Endometrium (tissue), 2 donors: ENCODE results near the gene SRD5A2.
"Not testable (repeated sequence)": the region's sequence is repeated elsewhere in the genome, so short reads cannot be mapped to it uniquely, and the experiment has no call there.

Source experiments
- FAIRE-seq: peaks from 2 replicates; lab custom pipeline; 2012; peaks lifted over from hg19 to GRCh38; lab: Jason Lieb, UNC
- donor health status: control.
- donor health status: control.

The SRD5A2 gene

GRCh38 chr2:31533036-31533435 lies 47.7 kb downstream of the SRD5A2 start:
- no peak for FAIRE-seq

DNA sequence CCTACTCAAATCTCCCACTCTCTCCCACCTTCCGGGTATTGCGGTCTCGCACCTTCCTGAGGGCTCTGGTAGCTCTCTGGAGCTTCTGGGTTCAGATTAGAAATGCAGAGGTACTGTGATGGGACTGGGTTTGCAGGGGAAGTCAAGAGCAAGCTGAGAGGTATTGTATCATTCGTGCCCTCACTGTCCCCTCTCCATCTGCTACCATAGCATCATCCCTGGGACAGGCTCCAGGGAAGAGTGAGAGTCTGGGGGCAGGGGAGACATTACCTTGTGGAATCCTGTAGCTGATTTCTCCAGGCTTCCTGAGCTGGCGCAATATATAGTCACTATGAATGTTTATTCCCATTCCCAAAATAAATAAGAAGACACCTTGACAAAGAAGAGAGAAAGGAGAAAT lies 49.6 kb downstream of the SRD5A2 start:
- FAIRE-seq, result no peak

DNA sequence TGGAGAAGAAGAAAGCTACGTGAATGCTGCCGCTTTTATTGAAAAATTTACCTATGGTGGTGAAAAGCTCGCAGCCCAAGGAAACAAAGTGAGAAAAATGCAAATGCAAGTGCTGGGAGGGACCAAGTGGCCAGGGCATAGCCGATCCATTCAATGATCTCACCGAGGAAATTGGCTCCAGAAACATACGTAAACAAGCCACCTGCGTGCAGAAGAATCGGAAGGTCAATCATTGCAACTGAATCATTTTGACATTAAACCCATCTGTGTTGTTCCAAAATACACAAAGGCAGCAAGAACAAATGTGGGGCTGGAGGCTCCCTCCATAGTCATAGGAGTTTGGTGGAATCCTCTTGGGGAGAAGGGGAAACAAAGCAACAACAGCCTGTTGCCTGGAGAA lies 51.5 kb downstream of the SRD5A2 start:
- no peak for FAIRE-seq

- FAIRE-seq, result no peak
These were observed 51.9 kb downstream of the SRD5A2 start for GRCh38 chr2:31528823-31529222.

DNA sequence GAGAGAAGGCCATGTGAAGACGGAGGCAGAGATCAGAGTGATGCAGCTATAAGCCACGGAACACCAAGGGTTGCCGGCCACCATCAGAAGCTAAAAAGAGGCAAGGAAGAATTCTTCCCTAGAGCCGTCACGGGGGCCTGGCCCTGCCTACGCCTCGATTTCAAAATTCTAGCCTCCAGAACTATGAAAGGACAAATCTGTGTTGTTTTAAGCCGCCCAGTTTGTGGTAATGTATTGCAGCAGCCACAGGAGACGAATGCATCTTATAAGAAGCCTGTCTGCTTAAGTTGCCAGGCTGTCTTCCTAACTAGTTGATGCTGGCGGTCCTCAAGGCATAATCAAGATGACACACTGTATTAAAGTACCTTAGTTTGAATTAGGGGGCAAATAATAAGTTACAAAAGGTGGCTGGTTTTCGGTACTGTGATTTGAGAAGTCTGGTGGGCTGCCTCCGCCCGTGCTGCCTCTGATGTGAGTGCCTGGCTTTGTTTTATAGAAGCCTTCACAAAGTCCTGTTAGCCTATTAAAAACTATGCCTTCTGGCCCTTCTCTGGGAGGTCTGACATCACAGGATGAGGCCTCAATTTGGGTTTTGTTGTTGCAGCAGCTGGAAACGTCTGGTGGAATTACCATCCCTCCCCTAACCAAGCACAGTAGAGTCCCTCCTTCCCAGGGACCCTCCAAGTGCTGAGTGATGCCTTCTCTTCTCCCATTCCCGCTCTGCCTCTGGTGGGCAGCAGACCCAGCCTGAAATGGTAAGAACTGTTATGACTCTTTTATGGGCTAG lies 53.6 kb downstream of the SRD5A2 start:
- FAIRE-seq, result no peak

- FAIRE-seq, result no peak
These were observed 54.9 kb downstream of the SRD5A2 start for GRCh38 chr2:31525876-31526275.

DNA sequence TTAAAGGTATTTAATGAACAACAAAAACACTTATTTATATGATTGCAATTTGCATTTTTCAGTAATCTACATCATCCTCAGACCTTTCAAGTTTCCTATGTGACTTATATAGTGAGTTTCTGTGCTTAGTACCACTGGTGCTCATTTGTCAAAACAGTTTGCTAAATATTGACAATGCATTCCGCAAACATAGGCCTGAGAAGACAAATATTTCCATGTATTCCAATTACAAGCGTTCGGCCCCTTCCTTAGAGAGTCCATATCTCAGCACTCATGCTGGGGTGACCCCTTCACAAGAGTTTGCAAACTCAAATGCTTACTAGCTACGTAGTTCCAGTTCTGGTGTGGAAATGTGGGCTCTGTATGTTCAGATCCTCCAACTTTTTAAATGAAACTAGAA lies 56.1 kb downstream of the SRD5A2 start:
- FAIRE-seq, result no peak

- FAIRE-seq, result no peak
These were observed 56.8 kb downstream of the SRD5A2 start for GRCh38 chr2:31523871-31524492.

GRCh38 chr2:31522786-31523185 lies 58.0 kb downstream of the SRD5A2 start:
- no peak for FAIRE-seq

DNA sequence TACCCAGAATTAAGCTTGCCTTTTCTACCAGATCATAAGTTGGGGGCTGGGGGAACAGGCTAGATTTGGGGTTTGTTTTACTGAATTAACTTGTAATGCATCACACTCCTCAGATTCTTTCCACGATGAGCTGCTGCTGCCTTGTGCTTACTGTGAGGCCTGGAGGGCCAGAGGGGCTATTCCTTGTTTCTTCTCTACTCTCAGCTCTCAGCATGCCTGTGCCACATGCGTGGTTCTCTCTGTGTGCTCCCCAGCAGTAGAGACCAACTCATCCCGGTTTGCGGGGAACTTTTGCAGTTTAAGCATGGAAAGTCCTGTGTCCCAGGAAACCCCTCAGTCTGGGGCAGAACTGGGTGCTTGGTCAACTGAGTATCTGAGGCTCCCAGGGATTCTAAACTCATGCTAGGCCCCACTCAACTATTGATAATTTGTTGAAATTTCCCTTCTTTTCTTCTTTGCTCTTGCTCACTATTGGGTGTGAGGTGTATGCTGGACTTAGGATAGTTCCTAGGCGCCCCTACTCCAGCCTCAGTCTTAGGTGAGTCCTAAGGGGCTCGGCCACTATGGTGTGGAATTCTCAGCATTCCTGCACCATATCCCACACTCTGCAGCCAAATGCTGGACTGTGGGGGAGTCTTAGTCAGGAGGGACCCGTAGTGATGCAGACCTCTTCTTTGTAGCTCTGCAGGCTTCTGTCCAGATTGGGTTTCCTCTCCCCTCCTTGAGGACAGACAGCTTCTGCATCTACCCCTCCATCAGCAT lies 63.1 kb downstream of the SRD5A2 start:
- no peak for FAIRE-seq

DNA sequence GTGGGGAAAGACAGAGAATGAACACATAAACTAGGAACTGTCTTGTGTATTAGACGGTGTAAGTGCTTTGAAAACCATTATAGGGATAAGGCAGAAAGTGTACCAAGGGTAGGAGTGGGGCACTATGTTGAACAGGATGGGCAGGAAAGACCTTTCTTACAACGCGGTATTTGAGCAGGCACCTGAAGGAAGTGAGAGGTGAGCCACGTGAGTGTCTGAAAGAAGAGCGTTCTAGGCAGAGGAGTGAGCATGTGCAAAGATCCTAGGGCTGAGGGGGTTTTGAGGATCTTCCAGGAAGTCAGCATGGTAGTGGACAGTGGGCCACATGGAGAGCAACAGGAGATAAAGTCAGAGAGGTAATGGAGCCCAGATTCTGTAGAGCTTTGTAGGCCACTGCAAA lies 65.2 kb downstream of the SRD5A2 start:
- FAIRE-seq, result no peak

DNA sequence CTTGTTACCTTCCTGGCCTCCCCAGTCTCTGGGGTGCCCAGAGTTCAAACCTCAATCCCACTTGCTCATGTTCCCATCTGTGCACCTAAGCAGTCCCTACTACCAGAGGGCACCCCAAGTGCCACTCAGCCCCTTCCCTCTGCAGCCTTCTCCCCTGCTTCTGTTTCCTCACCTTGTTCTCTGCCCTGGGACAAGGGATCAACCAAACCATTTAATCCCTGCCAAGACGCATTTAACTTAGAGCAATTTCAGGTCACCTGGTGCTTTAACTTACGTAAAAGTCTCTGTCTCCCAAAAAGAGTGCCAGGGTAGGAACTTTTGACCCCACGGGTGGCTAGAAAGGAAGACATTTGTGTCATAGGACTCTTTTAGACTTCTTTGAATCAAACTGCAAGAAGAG lies 67.2 kb downstream of the SRD5A2 start:
- no peak for FAIRE-seq

- no peak for FAIRE-seq
These were observed 69.4 kb downstream of the SRD5A2 start for GRCh38 chr2:31511376-31511775.

DNA sequence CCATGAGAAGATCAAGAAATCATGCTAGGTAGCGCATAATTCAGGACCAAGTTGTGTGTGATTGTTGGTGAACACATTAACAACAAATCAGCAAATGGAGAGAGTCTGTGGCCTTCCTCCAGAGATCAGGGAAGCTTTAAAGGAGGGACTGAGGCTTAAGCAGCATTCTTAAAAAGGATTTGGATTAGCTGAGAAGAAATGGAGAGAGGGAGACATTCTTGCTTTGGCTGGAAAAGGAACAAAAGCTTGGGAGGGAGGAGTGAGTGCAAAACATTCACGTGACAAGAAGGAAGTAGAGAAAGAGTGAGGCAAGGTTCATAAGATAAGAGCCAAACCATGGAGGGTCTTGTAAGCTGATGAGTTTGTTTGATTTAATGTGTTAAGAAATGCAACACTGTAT lies 75.6 kb downstream of the SRD5A2 start:
- FAIRE-seq, result no peak

GRCh38 chr2:31504311-31504710 lies 76.4 kb downstream of the SRD5A2 start:
- no peak for FAIRE-seq

DNA sequence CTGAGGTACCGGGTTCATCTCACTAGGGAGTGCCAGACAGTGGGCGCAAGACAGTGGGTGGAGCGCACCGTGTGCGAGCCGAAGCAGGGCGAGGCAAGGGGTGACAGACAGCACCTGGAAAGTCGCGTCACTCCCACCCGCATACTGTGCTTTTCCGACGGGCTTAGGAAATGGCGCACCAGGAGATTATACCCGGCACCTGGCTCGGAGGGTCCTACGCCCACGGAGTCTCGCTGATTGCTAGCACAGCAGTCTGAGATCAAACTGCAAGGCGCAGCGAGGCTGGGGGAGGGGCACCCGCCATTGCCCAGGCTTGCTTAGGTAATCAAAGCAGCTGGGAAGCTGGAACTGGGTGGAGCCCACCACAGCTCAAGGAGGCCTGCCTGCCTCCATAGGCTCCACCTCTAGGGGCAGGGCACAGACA lies 84.3 kb downstream of the SRD5A2 start:
- not testable (repeated sequence) for FAIRE-seq

- not testable (repeated sequence) for FAIRE-seq
These were observed 91.4 kb downstream of the SRD5A2 start for GRCh38 chr2:31489339-31489738.

GRCh38 chr2:31483246-31483645 lies 97.5 kb downstream of the SRD5A2 start:
- FAIRE-seq, result no peak

DNA sequence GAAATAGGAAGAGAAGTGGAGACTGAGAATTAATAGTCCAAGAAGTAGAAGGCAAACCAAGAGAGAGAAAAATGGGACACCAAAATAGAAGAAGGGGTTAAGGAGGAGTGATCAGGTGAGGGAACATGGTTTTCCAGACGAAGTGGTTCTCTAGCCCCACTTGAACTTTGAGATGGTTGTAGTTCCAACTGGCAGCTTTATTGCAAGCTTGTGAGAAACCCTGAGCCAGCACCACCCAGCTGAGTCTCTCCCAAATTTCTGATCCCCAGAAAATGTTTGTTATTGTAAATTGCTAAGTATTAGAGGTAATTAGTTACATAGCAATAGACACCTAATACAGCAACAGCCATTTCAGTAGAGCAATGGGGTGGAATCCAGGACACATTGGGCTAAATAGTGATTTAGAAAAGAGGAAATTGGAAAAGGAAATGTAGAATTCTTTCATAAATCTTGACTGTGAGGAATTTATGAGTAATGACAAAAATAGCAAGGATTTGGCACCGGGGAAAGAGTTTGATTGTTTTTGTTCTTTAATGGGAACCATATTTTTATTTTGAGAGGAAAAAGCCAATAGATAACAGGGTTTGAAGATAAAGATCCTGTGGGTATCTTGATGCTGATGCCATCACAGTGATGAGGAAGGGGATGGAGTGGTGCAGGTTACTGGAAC lies 104.1 kb downstream of the SRD5A2 start:
- FAIRE-seq, result no peak

DNA sequence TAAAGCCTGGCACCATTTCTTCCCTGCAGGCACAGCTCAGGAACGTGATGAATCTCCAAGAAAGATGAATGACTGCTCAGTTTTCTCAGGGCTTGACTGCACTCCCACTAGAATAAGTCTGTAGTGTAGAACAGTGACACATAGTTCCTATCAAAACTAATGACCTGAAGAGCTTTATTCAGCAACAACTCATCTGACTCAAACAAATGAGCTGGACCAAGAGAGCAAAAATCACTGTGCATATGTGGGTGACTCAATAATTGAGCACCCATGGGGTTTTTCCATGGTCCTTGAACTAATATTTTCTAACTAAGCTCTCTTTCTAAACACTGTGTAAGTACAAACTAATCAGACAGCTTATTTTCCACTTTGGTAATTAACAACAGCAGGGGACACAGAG lies 105.0 kb downstream of the SRD5A2 start:
- FAIRE-seq, result no peak

DNA sequence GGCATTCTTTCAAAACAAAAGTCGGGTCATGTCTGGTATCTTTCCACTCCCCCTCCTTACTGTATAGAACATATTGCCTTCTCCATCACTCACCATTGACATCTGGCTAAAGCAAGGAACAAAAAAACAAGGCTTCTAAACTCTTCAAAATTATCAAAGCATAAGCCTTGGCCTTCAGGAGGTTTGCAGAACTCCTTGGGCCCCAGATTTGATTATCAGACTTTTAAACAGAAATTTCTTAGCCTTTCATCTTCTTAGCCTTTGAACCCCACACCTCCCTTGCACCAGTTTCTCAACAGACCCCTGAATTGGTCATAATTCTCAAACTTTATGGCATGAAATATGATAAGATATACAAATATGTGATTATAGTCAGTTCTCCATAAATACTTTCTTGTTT lies 106.4 kb downstream of the SRD5A2 start:
- FAIRE-seq, result no peak
